ENCODE results near the gene TMEM18. TPM values are rescaled to one million over a fixed set of nuclear protein-coding genes. Genes with fewer than 3 reads are reported as not detected.

TMEM18 gene
- polyA plus RNA-seq, 1 of the 3 experiments (the other 2 are of a cell fraction), result 29.3 TPM

GRCh38 chr2:663221-663620, 14.0 kb downstream of the TMEM18 start:
- Histone ChIP-seq H3K4me2 (no peak overlapping the region), H3K9me3 (no peaks in the 10 kb centered on the region), H3F3A (replicated peaks; ENCODE audit: insufficient read depth) (no peaks in the 10 kb centered on the region), H3K4me1 (ENCODE audit: control insufficient read depth in 1 of 2, insufficient read depth in 2 of 2, low read depth in 1 of 2, low read length in 1 of 2) (no peaks in the 10 kb centered on the region), H3K27me3 (ENCODE audit: insufficient read depth) (no peaks in the 10 kb centered on the region), H2AFZ (ENCODE audit: low read depth) (no peak overlapping the region), H3K9ac (no peak overlapping the region), H3K4me3 (ENCODE audit: low read depth in 2 of 2, low read length in 1 of 2) (no peak overlapping the region), H3K36me3 (replicated peaks in 1 of 2; ENCODE audit: control insufficient read depth in 1 of 2, insufficient read depth in 2 of 2, low read length in 1 of 2) (peaks cover 39 to 40% of the 10 kb centered on the region in 2 experiments), H3K27ac (ENCODE audit: low read depth in 2 of 2, low read length in 1 of 2) (no peak overlapping the region), H3K9me2 (no peaks in the 10 kb centered on the region), H3K79me2 (ENCODE audit: insufficient read depth) (no peaks in the 10 kb centered on the region), H4K20me1 (ENCODE audit: insufficient read depth) (no peaks in the 10 kb centered on the region)
- CTCF ChIA-PET, result interaction anchor here (0.6 to 1.7 kb wide), 15 partner anchors 11 to 423 kb away, joined by 3 to 11 read pairs (median 3); no protein-coding TSS in a partner anchor
- no peak for DNase-seq
- WGBS (ENCODE audit: low lambda C conversion rate), result 93% methylated on average over 13 of the region's 13 CpGs
- POLR2A ChIA-PET, result no interaction called here
- TF ChIP-seq GATA2 (CRISPR knock-in tag; IDR thresholded peaks at IDR 0.05), result no peak
- TF ChIP-seq YY1 (IDR thresholded peaks at IDR 0.05; ENCODE audit: low read depth), result no peak
- no peak for TF ChIP-seq SIN3A (IDR thresholded peaks at IDR 0.05; ENCODE audit: borderline replicate concordance, low read depth, low read length)
- no peak for TF ChIP-seq NFIC (IDR thresholded peaks at IDR 0.05; ENCODE audit: borderline replicate concordance)
- no peak for TF ChIP-seq RAD21 (IDR thresholded peaks at IDR 0.05; ENCODE audit: low read length)
- no peak for TF ChIP-seq TAF1 (IDR thresholded peaks at IDR 0.05; ENCODE audit: borderline replicate concordance, low read depth, low read length)
- no peak for TF ChIP-seq FOXJ3 (CRISPR knock-in tag; IDR thresholded peaks at IDR 0.05)
- no peak for TF ChIP-seq CHD2 (IDR thresholded peaks at IDR 0.05; ENCODE audit: low read length, partially characterized antibody)
- TF ChIP-seq MAX (IDR thresholded peaks at IDR 0.05; ENCODE audit: low read depth), result no peak
- TF ChIP-seq, protein P1, sequence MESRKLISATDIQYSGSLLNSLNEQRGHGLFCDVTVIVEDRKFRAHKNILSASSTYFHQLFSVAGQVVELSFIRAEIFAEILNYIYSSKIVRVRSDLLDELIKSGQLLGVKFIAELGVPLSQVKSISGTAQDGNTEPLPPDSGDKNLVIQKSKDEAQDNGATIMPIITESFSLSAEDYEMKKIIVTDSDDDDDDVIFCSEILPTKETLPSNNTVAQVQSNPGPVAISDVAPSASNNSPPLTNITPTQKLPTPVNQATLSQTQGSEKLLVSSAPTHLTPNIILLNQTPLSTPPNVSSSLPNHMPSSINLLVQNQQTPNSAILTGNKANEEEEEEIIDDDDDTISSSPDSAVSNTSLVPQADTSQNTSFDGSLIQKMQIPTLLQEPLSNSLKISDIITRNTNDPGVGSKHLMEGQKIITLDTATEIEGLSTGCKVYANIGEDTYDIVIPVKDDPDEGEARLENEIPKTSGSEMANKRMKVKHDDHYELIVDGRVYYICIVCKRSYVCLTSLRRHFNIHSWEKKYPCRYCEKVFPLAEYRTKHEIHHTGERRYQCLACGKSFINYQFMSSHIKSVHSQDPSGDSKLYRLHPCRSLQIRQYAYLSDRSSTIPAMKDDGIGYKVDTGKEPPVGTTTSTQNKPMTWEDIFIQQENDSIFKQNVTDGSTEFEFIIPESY (IDR thresholded peaks at IDR 0.05; ENCODE audit: borderline replicate concordance, low read depth), result no peak
- no peak for TF ChIP-seq TCF12 (IDR thresholded peaks at IDR 0.05)
- TF ChIP-seq, protein P2, sequence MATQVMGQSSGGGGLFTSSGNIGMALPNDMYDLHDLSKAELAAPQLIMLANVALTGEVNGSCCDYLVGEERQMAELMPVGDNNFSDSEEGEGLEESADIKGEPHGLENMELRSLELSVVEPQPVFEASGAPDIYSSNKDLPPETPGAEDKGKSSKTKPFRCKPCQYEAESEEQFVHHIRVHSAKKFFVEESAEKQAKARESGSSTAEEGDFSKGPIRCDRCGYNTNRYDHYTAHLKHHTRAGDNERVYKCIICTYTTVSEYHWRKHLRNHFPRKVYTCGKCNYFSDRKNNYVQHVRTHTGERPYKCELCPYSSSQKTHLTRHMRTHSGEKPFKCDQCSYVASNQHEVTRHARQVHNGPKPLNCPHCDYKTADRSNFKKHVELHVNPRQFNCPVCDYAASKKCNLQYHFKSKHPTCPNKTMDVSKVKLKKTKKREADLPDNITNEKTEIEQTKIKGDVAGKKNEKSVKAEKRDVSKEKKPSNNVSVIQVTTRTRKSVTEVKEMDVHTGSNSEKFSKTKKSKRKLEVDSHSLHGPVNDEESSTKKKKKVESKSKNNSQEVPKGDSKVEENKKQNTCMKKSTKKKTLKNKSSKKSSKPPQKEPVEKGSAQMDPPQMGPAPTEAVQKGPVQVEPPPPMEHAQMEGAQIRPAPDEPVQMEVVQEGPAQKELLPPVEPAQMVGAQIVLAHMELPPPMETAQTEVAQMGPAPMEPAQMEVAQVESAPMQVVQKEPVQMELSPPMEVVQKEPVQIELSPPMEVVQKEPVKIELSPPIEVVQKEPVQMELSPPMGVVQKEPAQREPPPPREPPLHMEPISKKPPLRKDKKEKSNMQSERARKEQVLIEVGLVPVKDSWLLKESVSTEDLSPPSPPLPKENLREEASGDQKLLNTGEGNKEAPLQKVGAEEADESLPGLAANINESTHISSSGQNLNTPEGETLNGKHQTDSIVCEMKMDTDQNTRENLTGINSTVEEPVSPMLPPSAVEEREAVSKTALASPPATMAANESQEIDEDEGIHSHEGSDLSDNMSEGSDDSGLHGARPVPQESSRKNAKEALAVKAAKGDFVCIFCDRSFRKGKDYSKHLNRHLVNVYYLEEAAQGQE (IDR thresholded peaks at IDR 0.05; ENCODE audit: low read depth, low read length), result no peak
- no peak for TF ChIP-seq IRF3 (IDR thresholded peaks at IDR 0.05; ENCODE audit: low read depth, low read length)
- no peak for TF ChIP-seq EP300 (IDR thresholded peaks at IDR 0.05; ENCODE audit: borderline replicate concordance in 1 of 2, low read depth in 1 of 2, low read length in 1 of 2)
- TF ChIP-seq, protein P3, sequence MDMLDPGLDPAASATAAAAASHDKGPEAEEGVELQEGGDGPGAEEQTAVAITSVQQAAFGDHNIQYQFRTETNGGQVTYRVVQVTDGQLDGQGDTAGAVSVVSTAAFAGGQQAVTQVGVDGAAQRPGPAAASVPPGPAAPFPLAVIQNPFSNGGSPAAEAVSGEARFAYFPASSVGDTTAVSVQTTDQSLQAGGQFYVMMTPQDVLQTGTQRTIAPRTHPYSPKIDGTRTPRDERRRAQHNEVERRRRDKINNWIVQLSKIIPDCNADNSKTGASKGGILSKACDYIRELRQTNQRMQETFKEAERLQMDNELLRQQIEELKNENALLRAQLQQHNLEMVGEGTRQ (IDR thresholded peaks at IDR 0.05; ENCODE audit: borderline replicate concordance, low read depth, low read length), result no peak
- no peak for TF ChIP-seq MEF2A (IDR thresholded peaks at IDR 0.05; ENCODE audit: borderline replicate concordance, low read depth)
- TF ChIP-seq FOXM1 (IDR thresholded peaks at IDR 0.05; ENCODE audit: low read depth), result no peak
- no peak for TF ChIP-seq MXI1 (IDR thresholded peaks at IDR 0.05; ENCODE audit: low read depth, low read length)

Measured in SK-N-SH (cell line).